Pons (tissue), 1 donor: ENCODE data around the gene HLA-DOA.

ENCODE experiments used
- DNase-seq: peaks from one replicate; pipeline ENCODE4 v3.0.0-alpha.2; 2016; ENCODE audit warnings: low spot score

The HLA-DOA gene

GRCh38 chr6:32963866-32964265 is 45.5 kb downstream of the HLA-DOA start:
- DNase-seq, result no peak

DNA sequence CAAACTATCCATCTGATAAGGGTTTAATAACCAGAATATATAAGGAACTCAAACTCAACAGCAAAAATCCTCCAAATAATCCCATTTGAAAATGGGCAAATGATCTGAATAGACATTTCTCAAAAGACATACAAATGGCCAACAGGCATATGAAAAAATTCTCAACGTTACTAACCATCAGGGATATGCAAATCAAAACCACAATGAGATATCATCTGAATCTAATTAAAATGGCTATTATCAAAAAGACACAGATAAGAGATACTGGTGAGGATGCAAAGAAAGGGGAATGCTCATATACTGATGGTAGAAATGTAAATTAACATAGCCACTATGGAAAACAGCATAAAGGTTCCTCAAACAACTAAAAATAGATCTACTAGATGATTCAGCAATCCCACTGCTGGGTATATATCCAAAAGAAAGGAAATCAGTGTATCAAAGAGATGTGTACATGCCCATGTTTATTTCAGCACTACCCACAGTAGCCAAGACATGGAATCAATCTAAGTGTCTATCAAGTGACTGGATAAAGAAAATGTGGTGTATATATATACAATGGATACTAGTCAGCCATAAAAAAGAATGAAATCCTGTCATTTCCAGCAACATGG is 47.1 kb downstream of the HLA-DOA start:
- DNase-seq, result no peak

DNA sequence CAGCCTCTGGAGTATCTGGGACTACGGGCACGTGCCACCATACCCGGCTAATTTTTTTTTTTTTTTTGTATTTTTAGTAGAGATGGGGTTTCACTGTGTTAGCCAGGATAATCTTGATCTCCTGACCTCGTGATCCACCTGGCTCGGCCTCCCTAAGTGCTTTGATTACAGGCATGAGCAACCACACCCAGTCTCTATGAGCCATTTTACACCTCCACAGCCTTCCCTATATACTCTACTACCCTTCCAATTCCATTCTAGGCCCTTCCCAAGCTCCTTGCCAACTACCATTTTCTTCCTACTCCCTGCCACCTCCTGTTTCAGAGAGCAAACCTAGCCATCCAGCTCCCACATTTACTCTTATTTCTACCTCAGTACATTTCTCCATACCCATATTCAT is 48.8 kb downstream of the HLA-DOA start:
- DNase-seq, result no peak

- DNase-seq, result no peak
These were observed 53.2 kb downstream of the HLA-DOA start for GRCh38 chr6:32956176-32956575.

GRCh38 chr6:32954986-32955802 is 54.2 kb downstream of the HLA-DOA start:
- DNase-seq, result no peak

DNA sequence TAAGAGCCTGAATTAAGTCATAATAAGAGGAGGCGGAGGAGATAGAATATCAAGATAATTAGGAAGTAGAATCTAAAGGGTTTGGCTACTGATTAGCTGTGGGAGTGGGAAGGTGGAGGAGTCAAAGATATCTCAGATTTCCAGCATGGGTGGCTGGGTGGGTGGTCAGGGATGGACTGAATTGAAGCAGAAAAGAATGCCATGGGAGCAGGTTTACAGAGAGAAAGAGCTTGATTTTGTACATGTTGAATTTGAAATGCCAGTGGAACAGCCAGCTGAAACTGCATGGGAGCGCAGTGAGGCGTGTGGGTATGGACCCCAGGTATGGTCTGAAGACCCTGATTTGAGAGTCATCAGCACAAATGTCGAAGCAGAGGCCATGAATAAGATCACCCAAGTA is 55.1 kb downstream of the HLA-DOA start:
- no peak for DNase-seq
